HUES64 (cell line): Measurements from ENCODE around the gene FOXS1.

ENCODE experiments used
- H3K27ac ChIP-seq: 2 replicates; pipeline ENCODE4 v1.7.0; 2013; ENCODE audit warnings: low read depth, low read length, inconsistent platforms
- H3K27me3 ChIP-seq: 2 replicates; pipeline ENCODE4 v1.6.1; 2013; ENCODE audit warnings: mild to moderate bottlenecking, low read length; ENCODE audit not compliant: insufficient read depth
- H3K36me3 ChIP-seq: 2 replicates; pipeline ENCODE4 v1.6.1; 2013; ENCODE audit warnings: mild to moderate bottlenecking, low read length; ENCODE audit not compliant: insufficient read depth
- H3K4me1 ChIP-seq: 2 replicates; pipeline ENCODE4 v1.6.1; 2013; ENCODE audit warnings: mild to moderate bottlenecking, low read length, moderate library complexity; ENCODE audit not compliant: insufficient read depth
- H3K4me3 ChIP-seq: 2 replicates; pipeline ENCODE4 v1.5.1; 2013; ENCODE audit warnings: mild to moderate bottlenecking, low read length, moderate library complexity
- H3K9ac ChIP-seq: 2 replicates; pipeline ENCODE4 v1.6.1; 2013; ENCODE audit warnings: mild to moderate bottlenecking, low read depth, low read length
- H3K9me3 ChIP-seq: 2 replicates; pipeline ENCODE4 v1.6.1; 2013; ENCODE audit warnings: low read depth, low read length; ENCODE audit not compliant: insufficient read depth
- WGBS: fragments of 150-250, 120-280 bp; methylation state at CpG from one replicate; pipeline ENCODE4 v1.1.7; 2013; ENCODE audit warnings: missing lambda C conversion rate; 5-methylcytosine and 5-hydroxymethylcytosine counted together

FOXS1 gene

DNA sequence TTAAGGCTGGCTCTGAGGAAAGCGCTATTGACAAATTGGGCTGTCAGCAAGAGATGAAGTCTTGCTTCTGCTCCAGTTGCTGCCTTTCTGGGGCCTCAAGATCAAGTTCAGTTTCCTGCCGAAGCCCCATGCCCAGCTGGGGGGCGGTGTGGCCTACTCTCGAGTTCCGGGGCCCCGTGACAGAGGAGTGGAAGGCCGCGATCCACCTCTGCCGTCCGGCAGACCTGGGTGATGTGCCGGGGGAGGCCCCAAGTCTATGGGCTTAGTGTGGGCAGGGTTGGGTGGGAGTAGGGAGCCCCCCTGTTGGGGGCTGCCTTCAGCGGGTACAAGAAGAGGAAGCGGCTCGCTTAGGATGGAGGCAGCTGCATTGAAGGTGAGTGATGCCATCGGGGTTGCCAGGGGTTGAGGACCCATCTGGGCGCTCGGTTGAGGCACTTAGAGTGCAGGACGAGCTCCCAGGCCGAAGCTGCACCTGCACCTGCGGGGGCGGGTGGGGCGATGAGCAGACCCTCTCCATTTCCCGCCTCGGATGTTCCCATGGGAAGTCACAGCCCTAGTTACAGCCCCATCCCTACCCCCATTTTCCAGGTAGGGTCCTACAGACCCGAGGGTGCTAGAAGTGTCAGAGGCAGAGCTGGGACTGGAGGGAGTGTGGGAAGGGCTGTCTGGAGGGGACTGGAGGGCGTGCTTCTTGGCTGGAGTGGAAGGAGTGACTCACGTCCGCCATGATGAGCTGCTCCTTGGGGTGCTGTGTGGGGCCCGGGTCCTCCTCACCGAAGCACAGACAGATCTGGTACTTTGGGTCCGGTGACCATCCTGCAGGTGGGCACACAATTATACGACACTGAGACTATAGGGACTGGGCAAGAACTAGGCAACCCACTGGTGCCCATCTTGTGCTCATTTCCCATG is 2.9 kb upstream of the FOXS1 start:
- WGBS, result 92% methylated on average over 32 of the region's 32 CpGs
- Histone ChIP-seq H3K9me3 (no peaks in the 10 kb centered on the region), H3K27me3 (peaks cover 29% of the 10 kb centered on the region)

DNA sequence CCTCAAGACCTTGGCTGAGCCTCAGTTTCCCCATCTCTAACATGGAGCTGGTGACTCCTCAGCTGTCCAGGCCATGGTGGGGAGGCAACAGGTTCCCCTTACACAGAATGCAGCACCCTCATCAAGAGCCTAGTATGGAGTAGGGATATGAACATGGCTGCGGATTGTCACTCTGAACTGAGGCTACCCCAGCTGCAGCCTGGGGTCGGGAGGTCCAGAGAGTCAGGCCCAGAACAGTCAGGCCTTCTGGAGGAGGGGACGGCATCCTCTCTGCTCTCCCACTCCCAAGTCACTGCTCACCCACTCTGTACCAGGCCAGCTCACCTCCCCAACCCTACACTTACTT is 1.4 kb upstream of the FOXS1 start:
- Histone ChIP-seq H3K36me3 (no peaks in the 10 kb centered on the region), H3K9ac (no peak overlapping the region), H3K4me3 (no peak overlapping the region), H3K9me3 (no peaks in the 10 kb centered on the region), H3K27ac (no peak overlapping the region), H3K4me1 (peaks cover 15% of the 10 kb centered on the region), H3K27me3 (peaks cover 25% of the 10 kb centered on the region)
- WGBS, result 80% methylated on average over 3 of the region's 3 CpGs

More for the DNA sequence above, 2.9 kb upstream of the FOXS1 start:
- Histone ChIP-seq H3K36me3 (no peaks in the 10 kb centered on the region), H3K4me3 (no peak overlapping the region), H3K27ac (no peak overlapping the region), H3K4me1 (peaks cover 5% of the 10 kb centered on the region; the same call in 1 of the 2 replicates), H3K9ac (no peak overlapping the region)

DNA sequence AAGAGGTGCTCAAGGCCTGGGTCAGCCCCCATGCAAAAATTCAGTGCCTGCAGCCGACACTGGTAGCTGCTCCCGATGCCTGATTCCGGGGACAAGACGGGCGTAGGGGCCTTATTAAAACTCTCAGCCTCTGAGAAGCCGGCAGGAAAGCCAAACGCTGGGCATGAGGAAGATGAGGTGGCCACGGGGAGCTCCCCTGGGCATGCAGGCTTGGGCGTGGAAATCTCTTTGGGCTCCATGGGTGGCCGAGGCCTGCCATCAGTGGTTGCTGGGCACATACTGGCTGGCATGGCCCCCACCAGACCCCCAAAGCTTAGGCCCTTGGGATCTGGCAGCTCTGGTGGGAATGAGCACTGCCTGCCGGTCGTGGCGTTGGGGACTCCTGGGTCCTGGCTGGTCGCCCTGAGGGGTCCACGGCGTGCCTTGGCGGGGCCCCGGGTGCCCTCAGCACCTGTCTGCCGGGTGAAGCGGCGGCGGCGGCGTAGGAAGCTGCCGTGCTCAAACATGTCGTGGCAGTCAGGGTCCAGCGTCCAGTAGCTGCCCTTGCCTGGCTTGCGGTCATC is 586 bp downstream of the FOXS1 start:
- no peak overlapping the region for H3K9ac ChIP-seq
- H3K27ac ChIP-seq, result no peak overlapping the region
- H3K4me1 ChIP-seq, result peaks cover 15% of the 10 kb centered on the region
- H3K4me3 ChIP-seq, result no peak overlapping the region
- no peaks in the 10 kb centered on the region for H3K36me3 ChIP-seq
- peaks cover 13% of the 10 kb centered on the region for H3K27me3 ChIP-seq
- no peaks in the 10 kb centered on the region for H3K9me3 ChIP-seq
- 94% methylated on average over 28 of the region's 28 CpGs for WGBS

DNA sequence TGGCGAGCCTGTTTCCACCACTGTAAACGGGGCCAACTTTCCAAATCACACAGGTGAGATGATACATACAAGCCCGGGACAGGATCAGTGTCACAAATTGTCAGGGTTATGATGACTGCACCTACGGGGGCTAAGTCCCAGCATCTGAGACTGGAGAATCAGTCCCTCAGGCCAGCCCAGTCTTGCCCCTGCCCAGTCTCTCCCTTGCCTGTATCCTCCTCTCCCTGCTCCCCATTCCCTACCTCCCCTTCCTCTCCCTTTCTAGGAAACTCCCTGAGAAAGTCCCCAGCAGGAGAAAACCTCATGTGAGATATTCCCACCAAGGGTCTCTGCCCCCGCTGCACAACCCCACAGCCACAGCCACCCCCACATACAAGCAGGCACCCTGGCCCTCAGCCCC is 1.5 kb downstream of the FOXS1 start:
- Histone ChIP-seq H3K4me3 (no peak overlapping the region), H3K9ac (no peak overlapping the region), H3K36me3 (no peaks in the 10 kb centered on the region), H3K27me3 (peaks cover 4% of the 10 kb centered on the region; the same call in 1 of the 2 replicates), H3K4me1 (peaks cover 15% of the 10 kb centered on the region), H3K27ac (no peak overlapping the region), H3K9me3 (no peaks in the 10 kb centered on the region)
- 93% methylated on average over 5 of the region's 5 CpGs for WGBS

DNA sequence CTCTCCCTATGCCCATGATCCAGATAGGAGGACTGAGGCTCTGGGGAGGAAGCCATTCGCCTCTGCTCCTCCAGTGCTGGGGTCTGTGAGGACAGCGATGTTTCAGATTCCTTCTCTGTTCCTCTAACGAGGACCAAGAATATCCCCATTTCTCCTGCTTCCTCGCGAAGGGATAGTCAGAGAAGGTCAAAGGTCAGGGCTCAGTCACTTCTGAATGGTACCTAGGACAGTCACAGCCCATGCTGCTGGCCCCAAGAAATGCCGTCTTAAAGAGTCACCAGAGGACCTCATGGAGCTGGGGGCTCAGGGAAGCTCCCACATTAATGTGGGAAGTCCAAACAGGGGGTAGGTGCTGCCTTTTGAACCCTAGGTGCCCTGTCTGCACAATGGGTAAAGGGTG is 2.1 kb downstream of the FOXS1 start:
- H3K27ac ChIP-seq, result no peak overlapping the region
- no peak overlapping the region for H3K9ac ChIP-seq
- H3K9me3 ChIP-seq, result no peaks in the 10 kb centered on the region
- WGBS, result 79% methylated on average over 6 of the region's 6 CpGs
- no peaks in the 10 kb centered on the region for H3K27me3 ChIP-seq
- no peaks in the 10 kb centered on the region for H3K36me3 ChIP-seq
- no peak overlapping the region for H3K4me3 ChIP-seq
- H3K4me1 ChIP-seq, result peaks cover 15% of the 10 kb centered on the region

DNA sequence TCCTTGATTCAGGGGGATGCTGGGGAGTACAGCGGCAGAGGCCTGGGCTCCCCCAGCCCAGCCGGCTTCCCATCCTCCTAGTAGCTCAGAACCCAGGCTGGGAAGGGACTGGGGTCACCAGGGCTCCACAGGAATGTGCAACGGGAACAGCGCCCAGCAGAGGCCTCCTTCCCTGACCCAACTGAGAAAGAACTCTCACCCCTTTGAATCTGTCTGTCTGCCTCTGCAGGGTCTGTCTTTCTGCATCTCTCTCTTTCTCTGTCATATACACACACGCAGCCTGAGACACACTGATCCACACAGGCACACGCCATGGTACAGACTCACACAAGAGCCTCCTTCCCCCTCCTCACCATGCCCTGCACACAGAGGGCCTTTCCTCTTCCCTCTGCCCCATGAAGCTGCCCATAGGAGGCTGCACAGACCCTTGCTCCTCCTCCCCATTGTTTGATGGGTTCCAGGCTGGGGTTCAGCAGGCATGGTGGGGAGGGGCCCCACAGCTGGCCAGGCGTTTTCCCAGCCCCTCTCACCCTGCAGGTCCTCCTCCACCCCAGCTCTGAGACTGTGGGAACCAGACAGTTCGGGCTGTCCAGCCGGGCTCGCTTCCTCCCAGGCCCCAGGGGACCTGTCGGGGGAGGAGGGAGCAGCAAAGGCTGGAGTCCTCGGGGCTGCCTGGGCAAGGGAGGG is 2.8 kb downstream of the FOXS1 start:
- Histone ChIP-seq H3K4me1 (peaks cover 20% of the 10 kb centered on the region), H3K36me3 (no peaks in the 10 kb centered on the region), H3K4me3 (no peak overlapping the region), H3K9ac (no peak overlapping the region), H3K27ac (no peak overlapping the region), H3K9me3 (no peaks in the 10 kb centered on the region), H3K27me3 (no peaks in the 10 kb centered on the region)
- WGBS, result 47% methylated on average over 12 of the region's 12 CpGs

DNA sequence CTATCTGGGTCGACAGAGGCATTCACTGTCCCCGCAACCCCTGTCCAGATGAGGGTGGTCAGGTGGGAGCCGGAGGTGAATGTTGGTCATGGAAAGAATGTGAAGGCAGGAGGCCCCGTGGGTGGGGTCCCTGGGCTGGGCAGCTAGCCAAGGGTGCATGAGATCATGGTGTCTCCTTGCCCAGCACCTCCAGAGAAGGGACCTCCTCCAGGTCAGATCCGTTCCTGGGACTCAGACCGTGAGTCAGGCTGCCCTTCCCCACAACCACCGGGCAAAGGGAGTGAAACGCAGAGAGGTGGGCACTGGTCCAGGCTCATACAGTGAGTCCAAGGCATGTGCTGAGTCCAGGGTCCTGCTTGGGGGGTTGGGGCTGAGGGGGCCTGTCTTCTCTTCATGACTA is 3.5 kb downstream of the FOXS1 start:
- Histone ChIP-seq H3K4me1 (peaks cover 27% of the 10 kb centered on the region), H3K4me3 (no peak overlapping the region), H3K36me3 (no peaks in the 10 kb centered on the region), H3K27ac (no peak overlapping the region), H3K9ac (no peak overlapping the region), H3K9me3 (no peaks in the 10 kb centered on the region), H3K27me3 (no peaks in the 10 kb centered on the region)
- 93% methylated on average over 8 of the region's 8 CpGs for WGBS

DNA sequence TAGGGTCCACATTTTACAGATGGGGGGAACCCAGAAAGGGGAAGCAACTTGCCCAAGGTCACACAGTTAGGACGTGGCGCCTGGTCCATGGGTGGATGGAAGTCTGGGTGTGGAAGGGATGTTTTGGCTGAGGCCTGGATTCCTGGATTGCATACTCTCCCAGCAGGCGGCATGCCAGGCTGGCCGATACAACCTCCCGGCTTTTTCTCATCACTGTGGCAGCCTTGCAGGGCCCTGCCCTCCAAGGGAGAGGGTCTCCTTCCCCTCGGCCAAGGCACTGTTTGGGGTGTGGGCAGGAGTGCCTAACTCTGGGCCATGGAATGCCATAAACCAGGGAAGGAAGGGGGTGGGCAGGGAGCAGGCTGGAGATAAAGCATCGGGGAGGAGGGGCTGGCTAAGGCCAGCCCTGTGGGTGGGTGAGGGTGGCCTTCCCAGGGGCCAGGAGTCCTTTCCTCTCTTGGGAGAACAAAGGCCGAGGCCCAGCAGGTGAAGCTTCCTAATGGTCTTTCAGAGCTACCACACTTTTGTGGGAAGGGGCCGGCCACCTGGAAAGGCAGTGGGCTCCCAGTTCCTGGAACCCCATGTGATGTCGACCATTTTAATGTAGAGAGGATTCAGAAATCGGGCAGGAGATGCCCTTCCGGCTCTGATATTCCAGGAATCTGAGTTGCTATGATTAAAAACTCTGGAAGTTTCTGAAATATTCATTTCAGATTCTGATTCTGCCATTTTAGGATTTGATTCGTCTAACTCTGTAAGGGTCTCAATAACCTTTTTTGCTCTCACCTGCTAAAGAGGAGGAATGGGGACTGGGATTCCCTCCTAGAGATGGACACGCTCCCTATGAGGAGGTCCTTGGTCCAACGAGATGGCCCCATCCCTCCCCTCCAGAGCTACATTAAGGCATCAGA is 4.2 kb downstream of the FOXS1 start:
- Histone ChIP-seq H3K9ac (no peak overlapping the region), H3K36me3 (no peaks in the 10 kb centered on the region), H3K4me3 (no peak overlapping the region), H3K27me3 (no peaks in the 10 kb centered on the region), H3K9me3 (no peaks in the 10 kb centered on the region), H3K27ac (no peak overlapping the region), H3K4me1 (peaks cover 30% of the 10 kb centered on the region)
- WGBS, result 80% methylated on average over 15 of the region's 15 CpGs

DNA sequence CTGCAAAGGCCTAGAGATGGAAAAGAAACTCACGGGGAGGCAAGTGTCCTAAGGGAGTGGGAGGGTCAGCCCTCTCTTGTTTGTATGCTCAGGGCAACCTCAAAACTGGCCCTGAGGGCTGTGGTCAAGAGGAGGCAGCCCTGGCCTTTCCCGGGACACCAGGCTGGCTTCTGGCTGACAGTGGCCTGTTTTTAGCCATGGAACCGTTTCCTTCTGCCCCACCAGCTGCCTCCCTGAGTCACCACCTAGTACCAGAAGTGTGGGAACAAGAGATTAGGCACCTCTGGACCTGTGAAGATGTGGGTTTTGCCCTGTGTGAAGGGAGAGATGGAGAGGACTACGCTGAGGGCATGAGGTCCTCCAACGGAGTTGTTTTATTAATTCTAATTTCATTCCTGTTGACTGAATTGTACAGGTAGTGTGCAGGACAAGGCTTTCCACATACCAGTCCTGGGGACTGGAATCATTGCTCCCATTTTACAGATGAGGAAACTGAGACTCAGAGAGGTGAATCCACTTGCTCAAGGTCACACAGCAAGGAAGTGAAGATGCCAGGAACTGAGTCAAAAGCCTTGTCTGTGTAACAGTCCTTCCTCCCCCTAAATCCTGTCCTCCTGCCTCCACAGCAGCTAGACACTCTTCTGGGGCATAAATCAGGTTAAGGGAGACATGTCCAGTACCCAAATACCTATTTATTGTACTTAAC is 5.5 kb downstream of the FOXS1 start:
- 92% methylated on average over 5 of the region's 5 CpGs for WGBS
- Histone ChIP-seq H3K4me1 (peaks cover 28% of the 10 kb centered on the region), H3K27me3 (no peaks in the 10 kb centered on the region)

DNA sequence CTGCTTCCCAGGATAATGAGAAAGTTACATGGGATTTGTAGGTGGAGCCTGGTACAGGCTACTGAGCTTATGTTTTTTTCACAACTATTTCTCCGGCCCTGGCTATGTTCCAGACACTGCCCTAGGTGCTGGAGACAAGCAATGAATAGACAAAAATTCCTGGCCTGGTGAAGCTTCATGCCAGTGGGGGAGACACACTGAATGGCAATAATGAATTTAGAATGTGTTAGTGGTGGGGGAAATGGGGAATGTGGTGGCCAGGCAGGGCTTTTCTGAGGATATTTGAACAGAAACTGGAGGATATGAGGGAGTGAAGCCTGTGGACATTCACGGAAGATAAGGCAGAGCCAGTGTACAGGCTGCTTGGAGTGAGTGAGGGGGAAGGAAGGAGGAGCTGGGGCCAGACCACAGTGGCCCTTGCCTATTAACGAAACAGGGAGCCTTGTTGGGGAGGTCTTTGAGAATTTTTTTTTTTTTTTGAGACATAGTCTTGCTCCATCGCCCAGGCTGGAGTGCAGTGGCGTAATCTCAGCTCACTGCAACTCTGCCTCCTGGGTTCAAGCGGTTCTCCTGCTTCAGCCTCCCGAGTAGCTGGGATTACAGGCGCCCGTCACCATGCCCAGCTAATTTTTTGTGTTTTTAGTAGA is 6.6 kb downstream of the FOXS1 start:
- no peaks in the 10 kb centered on the region for H3K36me3 ChIP-seq
- H3K4me1 ChIP-seq, result peaks cover 29% of the 10 kb centered on the region
- no peak overlapping the region for H3K4me3 ChIP-seq
- no peaks in the 10 kb centered on the region for H3K9me3 ChIP-seq
- H3K27me3 ChIP-seq, result no peaks in the 10 kb centered on the region
- no peak overlapping the region for H3K9ac ChIP-seq
- 95% methylated on average over 9 of the region's 9 CpGs for WGBS
- H3K27ac ChIP-seq, result no peak overlapping the region

More for the DNA sequence above, 5.5 kb downstream of the FOXS1 start:
- Histone ChIP-seq H3K27ac (no peak overlapping the region), H3K9ac (no peak overlapping the region), H3K4me3 (no peak overlapping the region), H3K9me3 (no peaks in the 10 kb centered on the region), H3K36me3 (no peaks in the 10 kb centered on the region)
